ENCODE results near the gene CD109.

GRCh38 chr6:73784726-73785505 is 88.9 kb downstream of the CD109 start:
- no peak for TF ChIP-seq CREB1 (IDR thresholded peaks at IDR 0.05; ENCODE audit: low read depth)
- TF ChIP-seq NFIC (IDR thresholded peaks at IDR 0.05): no peak
- TF ChIP-seq TEAD4 (IDR thresholded peaks at IDR 0.05): no peak
- no peak for TF ChIP-seq RAD21 (IDR thresholded peaks at IDR 0.05; ENCODE audit: low read depth)
- no peak for TF ChIP-seq REST (IDR thresholded peaks at IDR 0.05; ENCODE audit: low read depth)
- no peak for TF ChIP-seq EGR1 (IDR thresholded peaks at IDR 0.05)
- no peak for TF ChIP-seq ZBTB7A (IDR thresholded peaks at IDR 0.05; ENCODE audit: low read depth)
- TF ChIP-seq EP300 (IDR thresholded peaks at IDR 0.05; ENCODE audit: borderline replicate concordance): no peak
- no peak for TF ChIP-seq USF1 (IDR thresholded peaks at IDR 0.05)
- no peak for TF ChIP-seq TCF12 (IDR thresholded peaks at IDR 0.05; ENCODE audit: low read depth)

Measured in Ishikawa (cell line).